HepG2 (cell line): Measurements from ENCODE around the gene SAMD4A. TPM values are rescaled to one million over a fixed set of nuclear protein-coding genes. Genes with fewer than 3 reads are reported as not detected.

ENCODE experiments used
- ATAC-seq: fragments of 200-7000 bp; cut with Tn5 transposase; 3 replicates; pipeline ENCODE4 v1.9.1; 2020; ENCODE audit warnings: mild to moderate bottlenecking, moderate library complexity
- BruUV-seq: library from RNA; stranded (reverse); fragments of 400-500 nt; replicated peaks from 2 replicates; lab custom pipeline; 2021; lab: Mats Ljungman, UMichigan
- CTCF ChIA-PET: fragments of 300-600 bp; formaldehyde crosslinking; extraction: SDS; loops from one replicate; lab custom pipeline; 2021; ENCODE audit warnings: low total read pairs, inconsistent platforms, low intra/inter-chr PET ratio; lab: Yijun Ruan, JAX
- POLR2A ChIA-PET: fragments of 350-600 bp; sonication (Branson Sonifier 250); formaldehyde crosslinking; loops from one replicate; lab custom pipeline; 2020; ENCODE audit warnings: antibody characterized with exemption, inconsistent platforms; lab: Yijun Ruan, JAX
- DNase-seq: peaks from one replicate; pipeline ENCODE4 v3.0.0-alpha.2; 2015; ENCODE audit warnings: low spot score
- FAIRE-seq: peaks from 3 replicates; lab custom pipeline; 2011; peaks lifted over from hg19 to GRCh38; lab: Jason Lieb, UNC
- H2AFZ ChIP-seq: one replicate; pipeline ENCODE4 v1.6.1; 2011; ENCODE audit warnings: low read length, inconsistent platforms
- H3K27ac ChIP-seq: fragments of 300-600 bp; 3 replicates; pipeline ENCODE4 v1.8.0; 2011; ENCODE audit warnings: mixed run types, mild to moderate bottlenecking, mixed read lengths, low read length, inconsistent platforms; ENCODE audit not compliant: insufficient read depth; ENCODE audit errors: extremely low read length
- H3K27me3 ChIP-seq, 2 experiments: fragments of 200-600 bp in 1 of 2; 2 replicates in 1 of 2; 3 replicates in 1 of 2; pipeline versions ENCODE4 v1.6.0 to v1.8.0; 2011; ENCODE audit warnings: low read length in 2 of 2, mild to moderate bottlenecking in 2 of 2, moderate library complexity in 2 of 2, inconsistent platforms in 1 of 2; ENCODE audit not compliant: insufficient read depth in 2 of 2, control insufficient read depth in 1 of 2
- H3K36me3 ChIP-seq, 2 experiments: fragments of 200-600 bp in 1 of 2; replicated peaks in 1 of 2; 2 replicates in 1 of 2; 3 replicates in 1 of 2; pipeline versions ENCODE4 v1.5.1 to v1.8.0; 2011; ENCODE audit warnings: low read length in 2 of 2, inconsistent platforms in 1 of 2; ENCODE audit not compliant: insufficient read depth in 2 of 2, control insufficient read depth in 1 of 2
- H3K4me1 ChIP-seq: 2 replicates; pipeline ENCODE4 v1.5.1; 2012; ENCODE audit warnings: low read length, inconsistent platforms; ENCODE audit not compliant: insufficient read depth
- H3K4me2 ChIP-seq: 2 replicates; pipeline ENCODE4 v1.6.0; 2011; ENCODE audit warnings: low read depth, low read length, inconsistent platforms
- H3K4me3 ChIP-seq, 3 experiments: fragments of 200-600 bp in 1 of 3; sonication (generic), shearing (Covaris generic) in 1 of 3; replicated peaks in 1 of 3; 2 replicates each; pipeline ENCODE4 v1.5.1; 2011 to 2016; ENCODE audit warnings: low read length in 3 of 3, inconsistent platforms in 2 of 3, low read depth in 2 of 3, mild to moderate bottlenecking in 2 of 3, control low read depth in 1 of 3, mixed read lengths in 1 of 3; ENCODE audit not compliant: insufficient read depth in 1 of 3
- H3K79me2 ChIP-seq: one replicate; pipeline ENCODE4 v1.6.1; 2011; ENCODE audit warnings: low read length, inconsistent platforms; ENCODE audit not compliant: insufficient read depth
- H3K9ac ChIP-seq: 2 replicates; pipeline ENCODE4 v1.6.0; 2011; ENCODE audit warnings: mild to moderate bottlenecking, low read depth, low read length, inconsistent platforms; ENCODE audit not compliant: insufficient read depth
- H3K9me3 ChIP-seq: 2 replicates; pipeline ENCODE4 v1.5.1; 2012; ENCODE audit warnings: mild to moderate bottlenecking, low read length
- H4K20me1 ChIP-seq: 2 replicates; pipeline ENCODE4 v1.6.0; 2011; ENCODE audit warnings: inconsistent platforms, mild to moderate bottlenecking, low read length, moderate library complexity; ENCODE audit not compliant: insufficient read depth
- ARID5B ChIP-seq: IDR thresholded peaks from 2 replicates; pipeline ENCODE4 v1.4.0; 2020; ENCODE audit warnings: mild to moderate bottlenecking, missing genetic modification reagents
- KDM5A ChIP-seq: fragments of 200-600 bp; sonication (generic); IDR thresholded peaks from 2 replicates; pipeline ENCODE4 v1.7.0; 2018; ENCODE audit warnings: antibody characterized with exemption, mild to moderate bottlenecking, low read length, borderline replicate concordance
- RBM22 ChIP-seq: fragments of 200-400 bp; formaldehyde crosslinking; optimal IDR thresholded peaks from 2 replicates; pipeline ENCODE3; 2017; ENCODE audit warnings: mild to moderate bottlenecking, low read length, moderate library complexity
- SRSF1 ChIP-seq: fragments of 200-400 bp; formaldehyde crosslinking; optimal IDR thresholded peaks from 2 replicates; pipeline ENCODE3; 2017; ENCODE audit warnings: mild to moderate bottlenecking, low read depth, low read length, moderate library complexity
- ZMYM4 ChIP-seq: sonication (generic); formaldehyde crosslinking; IDR thresholded peaks from 2 replicates; pipeline ENCODE4 v1.8.1; 2023; ENCODE audit warnings: mild to moderate bottlenecking, missing genetic modification reagents
- ZNF34 ChIP-seq: sonication (generic); formaldehyde crosslinking; IDR thresholded peaks from 2 replicates; pipeline ENCODE4 v1.4.0; 2020; ENCODE audit warnings: mild to moderate bottlenecking, missing genetic modification reagents, borderline replicate concordance
- ZNF350 ChIP-seq: sonication (generic); formaldehyde crosslinking; IDR thresholded peaks from 2 replicates; pipeline ENCODE4 v1.4.0; 2020; ENCODE audit warnings: mild to moderate bottlenecking, low read depth, missing genetic modification reagents, borderline replicate concordance
- ZNF740 ChIP-seq: sonication (generic); formaldehyde crosslinking; IDR thresholded peaks from 2 replicates; pipeline ENCODE4 v1.4.0; 2020; ENCODE audit warnings: missing genetic modification reagents
- ZNF747 ChIP-seq: sonication (generic); formaldehyde crosslinking; IDR thresholded peaks from 2 replicates; pipeline ENCODE4 v1.8.1; 2023; ENCODE audit warnings: missing genetic modification reagents, mild to moderate bottlenecking, borderline replicate concordance
- WGBS: methylation state at CpG from one replicate; pipeline ENCODE4 v1.1.6; 2017; ENCODE audit warnings: low lambda C conversion rate; 5-methylcytosine and 5-hydroxymethylcytosine counted together
- in situ Hi-C: cut with HindIII; loops from 2 replicates; pipeline ENCODE4 v1.10.0; 2017; ENCODE audit warnings: low pct_unique_long_range_greater_than_20kb; ENCODE audit not compliant: extremely low pct_ligation_motif_present
- intact Hi-C: fragments of 100-400 bp; cut with micrococcal nuclease; formaldehyde crosslinking; loops from one replicate; pipeline ENCODE4 v1.10.0; 2022; ENCODE audit not compliant: unreplicated experiment
- polyA plus RNA-seq, 8 experiments: library from polyadenylated mRNA; depleted of rRNA in 3 of 8; stranded (reverse) in 7 of 8; unstranded in 1 of 8; fragments of >200 nt; fragmentation: Illumina TruSeq in 4 of 8; extraction: Trizol in 4 of 8; gene quantifications; 2 replicates each; pipeline versions ENCODE4 v1.2.1 to v1.2.3, GENCODE V29; 2011 to 2016; ENCODE audit warnings: low read depth in 4 of 8, missing spikeins in 1 of 8, mixed read lengths in 1 of 8; ENCODE audit not compliant: insufficient read depth in 1 of 8
- total RNA-seq, 5 experiments: library from RNA; depleted of rRNA; stranded (reverse); fragments of >200 nt; fragmentation: Illumina TruSeq; extraction: Trizol; gene quantifications; 2 replicates each; pipeline ENCODE4 v1.2.3, GENCODE V29; 2016; ENCODE audit warnings: low read depth in 1 of 5
- TF ChIP-seq, protein P1 (sequence below): sonication (generic); formaldehyde crosslinking; IDR thresholded peaks from 2 replicates; pipeline ENCODE4 v1.4.0; 2020; ENCODE audit warnings: missing genetic modification reagents
- TF ChIP-seq, protein P2 (sequence below), 2 experiments: fragments of 450-650 bp in 1 of 2; sonication (generic) in 1 of 2; formaldehyde crosslinking; IDR thresholded peaks; 2 replicates each; pipeline versions ENCODE4 v1.5.0 to v1.8.0; 2020 to 2022; ENCODE audit warnings: mild to moderate bottlenecking in 1 of 2, missing genetic modification reagents in 1 of 2

Gene SAMD4A
- total and polyA plus RNA-seq, 2 of the 13 experiments (the other 11 are each of a cell fraction or from before 2014, with no cell fraction given): 11.8 to 13.0 TPM

DNA sequence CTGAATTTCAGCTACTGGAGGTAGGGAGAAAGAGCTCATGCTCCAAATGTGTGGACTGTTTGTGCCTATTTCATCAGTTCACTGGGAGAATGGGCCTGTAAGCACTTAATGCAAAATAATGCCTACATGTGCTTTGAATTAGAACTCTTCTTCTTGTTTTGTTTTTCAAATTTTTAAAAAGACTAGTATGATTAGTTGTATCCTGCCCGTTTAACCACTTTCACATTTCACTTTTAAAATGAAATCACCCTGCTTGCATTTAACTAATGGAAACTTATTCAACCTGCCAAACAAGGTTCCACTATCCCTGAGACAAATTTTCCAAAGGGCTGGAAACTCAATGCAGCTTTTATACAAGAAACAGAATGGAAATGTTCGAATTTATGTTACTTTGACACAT, 79.7 kb downstream of the SAMD4A start:
- intact Hi-C loops: no loop called here
- Histone ChIP-seq H3K27me3 (no peaks in the 10 kb centered on the region), H4K20me1 (no peaks in the 10 kb centered on the region), H3K4me1 (peaks cover 100% of the 10 kb centered on the region), H3K9me3 (no peaks in the 10 kb centered on the region), H3K79me2 (peaks cover 62% of the 10 kb centered on the region), H3K4me2 (no peak overlapping the region), H3K4me3 (no peak overlapping the region), H3K9ac (no peak overlapping the region), H3K36me3 (0 out of 5 replicates have a peak, but pooled peaks cover 0 to 1% of the 10 kb centered on the region in 2 experiments), H2AFZ (no peak overlapping the region), H3K27ac (no peak overlapping the region)
- DNase-seq: no peak
- ATAC-seq: no peak
- ChIA-PET POLR2A (interaction anchor here (3.5 kb wide), 1 partner anchor 80 kb away, joined by 22 read pairs; the partner anchor contains the start of gene SAMD4A), CTCF (no interaction called here)
- FAIRE-seq: no peak
- 96% methylated on average over 2 of the region's 2 CpGs for WGBS
- no TSS peak for BruUV-seq
- in situ Hi-C loops: no loop called here
- no peak for TF ChIP-seq ZNF747 (CRISPR knock-in tag)
- TF ChIP-seq ZMYM4: no peak
- no peak for TF ChIP-seq ZNF34
- TF ChIP-seq ARID5B: no peak
- TF ChIP-seq SRSF1: no peak
- TF ChIP-seq ZNF350 (CRISPR knock-in tag): no peak
- TF ChIP-seq KDM5A: no peak
- no peak for TF ChIP-seq RBM22
- TF ChIP-seq ZNF740 (CRISPR knock-in tag): no peak
- TF ChIP-seq, protein P1, sequence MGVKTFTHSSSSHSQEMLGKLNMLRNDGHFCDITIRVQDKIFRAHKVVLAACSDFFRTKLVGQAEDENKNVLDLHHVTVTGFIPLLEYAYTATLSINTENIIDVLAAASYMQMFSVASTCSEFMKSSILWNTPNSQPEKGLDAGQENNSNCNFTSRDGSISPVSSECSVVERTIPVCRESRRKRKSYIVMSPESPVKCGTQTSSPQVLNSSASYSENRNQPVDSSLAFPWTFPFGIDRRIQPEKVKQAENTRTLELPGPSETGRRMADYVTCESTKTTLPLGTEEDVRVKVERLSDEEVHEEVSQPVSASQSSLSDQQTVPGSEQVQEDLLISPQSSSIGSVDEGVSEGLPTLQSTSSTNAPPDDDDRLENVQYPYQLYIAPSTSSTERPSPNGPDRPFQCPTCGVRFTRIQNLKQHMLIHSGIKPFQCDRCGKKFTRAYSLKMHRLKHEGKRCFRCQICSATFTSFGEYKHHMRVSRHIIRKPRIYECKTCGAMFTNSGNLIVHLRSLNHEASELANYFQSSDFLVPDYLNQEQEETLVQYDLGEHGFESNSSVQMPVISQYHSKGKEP (CRISPR knock-in tag): no peak
- TF ChIP-seq, protein P2, sequence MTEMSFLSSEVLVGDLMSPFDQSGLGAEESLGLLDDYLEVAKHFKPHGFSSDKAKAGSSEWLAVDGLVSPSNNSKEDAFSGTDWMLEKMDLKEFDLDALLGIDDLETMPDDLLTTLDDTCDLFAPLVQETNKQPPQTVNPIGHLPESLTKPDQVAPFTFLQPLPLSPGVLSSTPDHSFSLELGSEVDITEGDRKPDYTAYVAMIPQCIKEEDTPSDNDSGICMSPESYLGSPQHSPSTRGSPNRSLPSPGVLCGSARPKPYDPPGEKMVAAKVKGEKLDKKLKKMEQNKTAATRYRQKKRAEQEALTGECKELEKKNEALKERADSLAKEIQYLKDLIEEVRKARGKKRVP (CRISPR knock-in tag; IDR thresholded peaks at IDR 0.05): no peak
